Lung (tissue), 12 donors: ENCODE data around the gene NRG3. TPM values are rescaled to one million over a fixed set of nuclear protein-coding genes. Genes with fewer than 3 reads are reported as not detected.

ENCODE experiments used
- ATAC-seq: fragments of 200-7000 bp; cut with Tn5 transposase; one replicate; pipeline ENCODE4 v1.9.1; 2020; ENCODE audit warnings: moderate number of reproducible peaks; ENCODE audit not compliant: insufficient read depth, low FRiP score
- DNase-seq, 3 donors: peaks; one replicate each; pipeline ENCODE4 v3.0.0-alpha.2; 2013 to 2017
- H3K27ac ChIP-seq, 2 donors: one replicate each; pipeline ENCODE4 v1.5.1; 2013; ENCODE audit warnings: mild to moderate bottlenecking in 2 of 2, moderate library complexity in 2 of 2, control low read depth in 1 of 2, inconsistent platforms in 1 of 2, low read depth in 1 of 2, low read length in 1 of 2
- H3K27me3 ChIP-seq, 3 donors: one replicate each; pipeline ENCODE4 v1.5.1; 2013; ENCODE audit warnings: low read length in 2 of 3; ENCODE audit not compliant: control insufficient read depth in 3 of 3, insufficient read depth in 3 of 3
- H3K36me3 ChIP-seq, 4 donors: one replicate each; pipeline ENCODE4 v1.5.1; 2013; ENCODE audit warnings: low read length in 4 of 4, mild to moderate bottlenecking in 1 of 4, moderate library complexity in 1 of 4; ENCODE audit not compliant: control insufficient read depth in 4 of 4, insufficient read depth in 4 of 4
- H3K4me1 ChIP-seq, 5 donors: one replicate each; pipeline ENCODE4 v1.5.1; 2013; ENCODE audit warnings: low read length in 5 of 5, mild to moderate bottlenecking in 2 of 5, moderate library complexity in 1 of 5; ENCODE audit not compliant: control insufficient read depth in 5 of 5, insufficient read depth in 5 of 5
- H3K4me3 ChIP-seq: one replicate; pipeline ENCODE4 v1.5.1; 2013; ENCODE audit warnings: mild to moderate bottlenecking, control low read depth, moderate library complexity
- H3K9ac ChIP-seq, 2 donors: one replicate each; pipeline ENCODE4 v1.5.1; 2013; ENCODE audit warnings: low read length in 2 of 2, control low read depth in 1 of 2; ENCODE audit not compliant: insufficient read depth in 1 of 2
- H3K9me3 ChIP-seq, 4 donors: one replicate each; pipeline ENCODE4 v1.5.1; 2013; ENCODE audit warnings: low read length in 3 of 4, mild to moderate bottlenecking in 1 of 4, moderate library complexity in 1 of 4; ENCODE audit not compliant: control insufficient read depth in 4 of 4, insufficient read depth in 3 of 4
- WGBS, 2 donors: extraction: QIAGEN DNeasy Blood & Tissue Kit; methylation state at CpG; one replicate each; pipeline ENCODE4 v1.1.7; 2013; 5-methylcytosine and 5-hydroxymethylcytosine counted together
- polyA plus RNA-seq, 2 donors: library from polyadenylated mRNA; stranded (reverse); fragments of 200-250 nt; gene quantifications; one replicate each; pipeline ENCODE4 v1.2.1, GENCODE V29; 2013
- total RNA-seq, 2 donors: library from RNA; depleted of rRNA in 1 of 2; stranded (reverse); fragments of >200 nt in 1 of 2; gene quantifications; one replicate each; pipeline ENCODE4 v1.2.1, GENCODE V29; 2014 to 2021
- TF ChIP-seq, protein P1 (sequence below): IDR thresholded peaks from 2 replicates; pipeline ENCODE4 v1.5.1; 2012; ENCODE audit warnings: mild to moderate bottlenecking; ENCODE audit errors: control extremely low read depth, extremely low read depth
- donor health status: control.
- donor health status: control.
- donor health status: Bipolar disorder and iron deficiency.
- donor health status: healthy.
- donor health status: DM: yes; HTN: yes; CAD: no.

Gene NRG3
- total and polyA plus RNA-seq, 4 donors, result 0.49 to 2.0 (median 0.84) TPM

DNA sequence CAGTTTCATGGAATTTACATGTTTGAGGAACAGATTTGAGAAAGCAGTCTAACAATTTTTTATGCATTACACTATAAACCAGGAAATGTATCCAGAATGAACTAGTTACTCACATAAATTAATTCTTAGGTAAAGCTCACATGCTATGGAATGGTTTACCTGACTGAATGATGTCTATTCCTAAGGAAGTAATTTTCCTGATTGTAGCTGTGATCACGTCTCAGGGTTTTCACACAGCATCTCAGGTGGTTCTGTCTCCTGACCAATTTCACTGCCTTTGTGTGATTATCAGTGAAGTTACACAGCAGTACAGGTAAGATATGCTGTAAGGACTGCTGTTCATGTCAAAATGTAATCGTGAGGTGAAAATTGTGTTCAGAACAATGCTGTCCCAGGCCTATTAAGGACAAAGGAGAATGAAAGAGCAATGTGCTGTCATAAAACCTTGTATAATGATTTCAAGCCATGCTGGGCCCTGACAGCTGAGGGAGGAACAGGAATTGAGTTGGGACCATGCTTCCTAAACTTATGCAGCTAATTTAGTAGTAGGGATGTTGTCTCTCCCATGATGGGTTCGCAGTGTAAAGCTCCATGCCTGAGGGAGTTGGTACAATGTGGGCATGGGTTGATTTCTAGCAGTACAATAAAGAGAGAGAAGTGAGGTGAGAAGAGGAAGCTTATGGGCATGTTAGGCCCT, 631.8 kb downstream of the NRG3 start:
- H3K36me3 ChIP-seq, result no peaks in the 10 kb centered on the region
- TF ChIP-seq, protein P1, sequence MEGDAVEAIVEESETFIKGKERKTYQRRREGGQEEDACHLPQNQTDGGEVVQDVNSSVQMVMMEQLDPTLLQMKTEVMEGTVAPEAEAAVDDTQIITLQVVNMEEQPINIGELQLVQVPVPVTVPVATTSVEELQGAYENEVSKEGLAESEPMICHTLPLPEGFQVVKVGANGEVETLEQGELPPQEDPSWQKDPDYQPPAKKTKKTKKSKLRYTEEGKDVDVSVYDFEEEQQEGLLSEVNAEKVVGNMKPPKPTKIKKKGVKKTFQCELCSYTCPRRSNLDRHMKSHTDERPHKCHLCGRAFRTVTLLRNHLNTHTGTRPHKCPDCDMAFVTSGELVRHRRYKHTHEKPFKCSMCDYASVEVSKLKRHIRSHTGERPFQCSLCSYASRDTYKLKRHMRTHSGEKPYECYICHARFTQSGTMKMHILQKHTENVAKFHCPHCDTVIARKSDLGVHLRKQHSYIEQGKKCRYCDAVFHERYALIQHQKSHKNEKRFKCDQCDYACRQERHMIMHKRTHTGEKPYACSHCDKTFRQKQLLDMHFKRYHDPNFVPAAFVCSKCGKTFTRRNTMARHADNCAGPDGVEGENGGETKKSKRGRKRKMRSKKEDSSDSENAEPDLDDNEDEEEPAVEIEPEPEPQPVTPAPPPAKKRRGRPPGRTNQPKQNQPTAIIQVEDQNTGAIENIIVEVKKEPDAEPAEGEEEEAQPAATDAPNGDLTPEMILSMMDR, result no peak
- no peak for ATAC-seq
- no peak overlapping the region for H3K27ac ChIP-seq
- no peak overlapping the region for H3K4me3 ChIP-seq
- no peak for DNase-seq
- H3K4me1 ChIP-seq, result no peaks in the 10 kb centered on the region
- no peaks in the 10 kb centered on the region for H3K9me3 ChIP-seq
- WGBS, 2 donors, result 84% methylated on average over 3 of the region's 3 CpGs
- H3K27me3 ChIP-seq, result no peaks in the 10 kb centered on the region
- H3K9ac ChIP-seq, result no peak overlapping the region

DNA sequence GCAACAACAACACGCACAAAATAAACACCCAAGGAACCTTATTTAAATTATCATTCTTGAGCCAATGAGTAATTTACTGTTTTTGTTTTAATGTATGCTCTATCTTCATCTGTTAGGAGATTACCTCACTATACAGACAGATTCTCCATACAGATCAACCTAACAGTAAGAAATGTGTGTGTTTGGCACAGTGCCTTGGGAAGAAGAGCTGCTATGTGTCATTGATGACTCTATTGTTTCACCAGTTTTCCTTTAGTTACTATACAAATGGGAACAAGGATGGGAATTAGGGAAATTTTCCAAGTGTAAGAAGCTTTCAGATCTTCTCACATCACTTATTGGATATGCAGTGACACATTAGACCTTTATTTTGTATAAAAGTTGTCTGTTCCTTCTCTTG, 640.3 kb downstream of the NRG3 start:
- Histone ChIP-seq H3K9me3 (peaks cover 0 to 2% (median 0%) of the 10 kb centered on the region in 4 donors), H3K4me3 (no peak overlapping the region), H3K27me3 (no peaks in the 10 kb centered on the region), H3K4me1 (no peaks in the 10 kb centered on the region), H3K27ac (no peak overlapping the region), H3K36me3 (no peaks in the 10 kb centered on the region), H3K9ac (no peak overlapping the region)
- ATAC-seq (no peak), DNase-seq (no peak)
- TF ChIP-seq, protein P1, result no peak
- WGBS, 2 donors, result 82 to 89% methylated on average over 1 of the region's 1 CpG

DNA sequence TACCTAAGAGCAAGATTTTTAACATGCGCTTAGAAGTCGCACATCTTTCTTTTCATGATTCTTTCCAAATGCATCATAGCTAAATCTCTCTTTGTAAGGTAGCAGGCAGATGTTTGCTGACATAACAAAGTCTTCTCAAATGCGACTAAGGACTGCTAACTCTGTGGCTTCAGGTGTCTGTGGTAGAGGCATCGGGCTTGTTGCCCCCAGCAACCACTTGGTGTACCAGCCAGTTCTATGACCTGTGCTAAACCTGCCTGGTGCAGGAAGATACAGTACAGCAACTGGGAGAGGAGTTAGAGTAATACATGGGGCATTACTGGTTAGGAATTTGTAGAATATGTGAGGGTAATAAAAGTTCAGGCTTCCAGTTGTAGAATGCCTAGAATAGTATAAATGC, 654.1 kb downstream of the NRG3 start:
- no peak overlapping the region for H3K4me3 ChIP-seq
- no peak overlapping the region for H3K9ac ChIP-seq
- H3K9me3 ChIP-seq, result no peaks in the 10 kb centered on the region
- ATAC-seq, result no peak
- no peak overlapping the region for H3K27ac ChIP-seq
- H3K27me3 ChIP-seq, result no peaks in the 10 kb centered on the region
- H3K4me1 ChIP-seq, result no peaks in the 10 kb centered on the region
- no peaks in the 10 kb centered on the region for H3K36me3 ChIP-seq
- TF ChIP-seq, protein P1, result no peak
- WGBS, 2 donors, result 77 to 85% methylated on average over 4 of the region's 4 CpGs
- no peak for DNase-seq

DNA sequence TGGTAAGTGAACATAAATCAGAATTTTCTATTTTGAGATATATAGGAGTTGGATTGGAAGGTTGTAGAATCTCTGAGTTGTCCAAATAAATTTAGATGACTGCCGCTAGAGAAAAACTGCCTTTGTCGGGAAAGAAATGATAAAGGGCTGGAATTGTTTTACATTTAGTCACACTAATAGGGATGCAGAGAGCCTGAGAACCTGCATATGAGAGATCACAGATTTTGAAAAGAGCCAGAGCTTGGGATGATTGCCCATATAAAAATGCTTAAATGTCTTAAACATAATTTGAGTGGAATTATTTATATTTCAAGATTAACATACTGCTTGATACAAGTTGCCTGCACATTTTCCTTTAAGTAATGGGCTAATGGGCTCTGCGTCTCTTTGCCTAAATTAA, 660.5 kb downstream of the NRG3 start:
- WGBS, 2 donors, result 87 to 90% methylated on average over 3 of the region's 3 CpGs
- no peaks in the 10 kb centered on the region for H3K36me3 ChIP-seq
- H3K27ac ChIP-seq, result no peak overlapping the region
- H3K4me1 ChIP-seq, result no peaks in the 10 kb centered on the region
- peaks cover 0 to 3% (median 0%) of the 10 kb centered on the region in 4 donors for H3K9me3 ChIP-seq
- ATAC-seq, result no peak
- H3K4me3 ChIP-seq, result no peak overlapping the region
- no peaks in the 10 kb centered on the region for H3K27me3 ChIP-seq
- DNase-seq, result no peak
- no peak overlapping the region for H3K9ac ChIP-seq
- TF ChIP-seq, protein P1, result no peak
